H1 (cell line): ENCODE data around the gene PSPN. TPM values are rescaled to one million over a fixed set of nuclear protein-coding genes. Genes with fewer than 3 reads are reported as not detected.

ENCODE experiments used
- POU5F1 ChIP-seq: IDR thresholded peaks from 2 replicates; pipeline ENCODE4 v1.6.1; 2011; ENCODE audit warnings: low read depth, mild to moderate bottlenecking, low read length, moderate library complexity
- SIN3A ChIP-seq, 2 experiments: IDR thresholded peaks in 1 of 2; conservative IDR thresholded peaks in 1 of 2; 2 replicates each; pipeline ENCODE4 v1.6.1; 2011 to 2012; ENCODE audit warnings: low read length in 2 of 2, improper control_type of control experiment in 1 of 2, low read depth in 1 of 2, mild to moderate bottlenecking in 1 of 2
- polyA plus RNA-seq, 7 experiments: library from polyadenylated mRNA; depleted of rRNA in 3 of 7; stranded (reverse) in 5 of 7; unstranded in 2 of 7; fragments of >200 nt in 5 of 7; fragments of 200-250 nt in 2 of 7; gene quantifications; 1 replicate in 5 of 7; 2 replicates in 1 of 7; 4 replicates in 1 of 7; pipeline versions ENCODE4 v1.2.1 to v1.2.3, GENCODE V29; 2011 to 2013; ENCODE audit warnings: missing spikeins in 2 of 7, mixed read lengths in 2 of 7
- total RNA-seq: library from RNA; stranded (reverse); fragmentation: NEBNext Ultra II Directional; extraction: Animal tissue kit (Norgen Biotek cat#: 25700); gene quantifications from 2 replicates; pipeline ENCODE4 v1.2.1, GENCODE V29; 2021

Gene PSPN
- total and polyA plus RNA-seq, 2 of the 8 experiments (the other 6 are each of a cell fraction or from before 2014, with no cell fraction given) = 1.0 to 2.1 TPM

GRCh38 chr19:6423499-6424194 lies 47.9 kb upstream of the PSPN start (continued):
- TF ChIP-seq SIN3A (conservative IDR thresholded peaks at IDR 0.05 in 1 of 2, IDR thresholded peaks at IDR 0.05 in 1 of 2; ENCODE audit: low read depth in 1 of 2, low read length in 2 of 2) (peak; percentile 17 to 64; a peak in 1 of 4 replicates), POU5F1 (no peak)
- TF ChIP-seq, all 59 proteins: peak for 3
